CD14-positive monocyte (primary cell): Measurements from ENCODE around the gene PTPRN2. TPM values are rescaled to one million over a fixed set of nuclear protein-coding genes. Genes with fewer than 3 reads are reported as not detected.

Experiments
- DNase-seq, 3 donors: peaks; one replicate each; pipeline ENCODE4 v3.0.0-alpha.2; 2011 to 2022
- H2AFZ ChIP-seq: 2 replicates; pipeline ENCODE4 v1.6.0; 2012; ENCODE audit warnings: mild to moderate bottlenecking, low read depth, low read length, inconsistent platforms; ENCODE audit not compliant: insufficient read depth, poor library complexity, severe bottlenecking
- H3K27ac ChIP-seq, 2 donors: 1 replicate in 1 of 2; 2 replicates in 1 of 2; pipeline ENCODE4 v1.5.1; 2012 to 2013; ENCODE audit warnings: low read length in 2 of 2, control low read depth in 1 of 2, inconsistent platforms in 1 of 2, low read depth in 1 of 2, mild to moderate bottlenecking in 1 of 2
- H3K27me3 ChIP-seq, 2 donors: one replicate each; pipeline versions ENCODE4 v1.6.0 to v1.6.1; 2011 to 2013; ENCODE audit warnings: low read length in 2 of 2; ENCODE audit not compliant: control insufficient read depth in 2 of 2, insufficient read depth in 2 of 2
- H3K36me3 ChIP-seq, 2 donors: replicated peaks in 1 of 2; 1 replicate in 1 of 2; 2 replicates in 1 of 2; pipeline versions ENCODE4 v1.5.1 to v1.6.1; 2012 to 2013; ENCODE audit warnings: low read length in 2 of 2, control low read depth in 1 of 2, inconsistent platforms in 1 of 2, mild to moderate bottlenecking in 1 of 2; ENCODE audit not compliant: insufficient read depth in 2 of 2, control insufficient read depth in 1 of 2
- H3K4me1 ChIP-seq, 2 donors: 1 replicate in 1 of 2; 2 replicates in 1 of 2; pipeline versions ENCODE4 v1.5.1 to v1.6.1; 2012 to 2013; ENCODE audit warnings: low read length in 2 of 2, control low read depth in 1 of 2, inconsistent platforms in 1 of 2, mild to moderate bottlenecking in 1 of 2, moderate library complexity in 1 of 2; ENCODE audit not compliant: insufficient read depth in 2 of 2, control insufficient read depth in 1 of 2
- H3K4me2 ChIP-seq: replicated peaks from 2 replicates; pipeline ENCODE3; 2012; ENCODE audit warnings: low read length, moderate library complexity, mild to moderate bottlenecking; ENCODE audit not compliant: poor library complexity, severe bottlenecking; ENCODE audit errors: extremely low read depth
- H3K4me3 ChIP-seq, 3 experiments: fragments of 200-600 bp in 1 of 3; sonication (generic) in 1 of 3; replicated peaks in 1 of 3; 1 replicate in 2 of 3; 2 replicates in 1 of 3; pipeline ENCODE4 v1.5.1; 2011 to 2013; ENCODE audit warnings: low read length in 3 of 3, mild to moderate bottlenecking in 3 of 3, control low read depth in 2 of 3, low read depth in 2 of 3, inconsistent platforms in 1 of 3, moderate library complexity in 1 of 3
- H3K79me2 ChIP-seq: 2 replicates; pipeline ENCODE4 v1.6.0; 2012; ENCODE audit warnings: mild to moderate bottlenecking, control low read depth, inconsistent platforms, low read length, moderate library complexity; ENCODE audit not compliant: insufficient read depth
- H3K9ac ChIP-seq: 2 replicates; pipeline ENCODE4 v1.6.0; 2017; ENCODE audit warnings: low read length, mild to moderate bottlenecking; ENCODE audit not compliant: insufficient read depth, poor library complexity, severe bottlenecking
- H3K9me3 ChIP-seq, 2 donors: replicated peaks in 1 of 2; 1 replicate in 1 of 2; 2 replicates in 1 of 2; pipeline versions ENCODE4 v1.5.1 to v1.6.1; 2012 to 2013; ENCODE audit warnings: low read length in 2 of 2, control low read depth in 1 of 2; ENCODE audit not compliant: control insufficient read depth in 1 of 2, insufficient read depth in 1 of 2
- H4K20me1 ChIP-seq: 2 replicates; pipeline ENCODE4 v1.6.0; 2012; ENCODE audit warnings: mild to moderate bottlenecking, low read length, control low read depth, moderate library complexity; ENCODE audit not compliant: insufficient read depth
- H3K27ac Mint-ChIP-seq, 7 donors: one replicate each; pipeline ENCODE4 v1.8.0; 2020; ENCODE audit warnings: mild to moderate bottlenecking in 7 of 7, mixed read lengths in 7 of 7, moderate library complexity in 6 of 7, inconsistent platforms in 2 of 7
- H3K27me3 Mint-ChIP-seq, 3 donors: one replicate each; pipeline ENCODE4 v1.8.0; 2021 to 2022; ENCODE audit warnings: low read depth in 3 of 3, mild to moderate bottlenecking in 3 of 3, mixed read lengths in 3 of 3, moderate library complexity in 3 of 3, inconsistent platforms in 1 of 3
- H3K36me3 Mint-ChIP-seq, 2 donors: one replicate each; pipeline ENCODE4 v1.8.0; 2020; ENCODE audit warnings: mixed read lengths in 2 of 2, inconsistent platforms in 1 of 2, mild to moderate bottlenecking in 1 of 2
- H3K4me1 Mint-ChIP-seq: one replicate; pipeline ENCODE4 v1.8.0; 2020; ENCODE audit warnings: mild to moderate bottlenecking, mixed read lengths
- H3K4me3 Mint-ChIP-seq, 2 donors: one replicate each; pipeline ENCODE4 v1.8.0; 2020; ENCODE audit warnings: mild to moderate bottlenecking in 2 of 2, mixed read lengths in 2 of 2, moderate library complexity in 1 of 2
- H3K9me3 Mint-ChIP-seq, 7 donors: one replicate each; pipeline ENCODE4 v1.8.0; 2020 to 2022; ENCODE audit warnings: mixed read lengths in 7 of 7, mild to moderate bottlenecking in 6 of 7, moderate library complexity in 6 of 7, inconsistent platforms in 2 of 7
- WGBS: methylation state at CpG from one replicate; pipeline ENCODE4 v1.1.5; 2013; ENCODE audit warnings: missing lambda C conversion rate; ENCODE audit not compliant: insufficient coverage; 5-methylcytosine and 5-hydroxymethylcytosine counted together
- intact Hi-C, 2 donors: fragments of 100-400 bp; cut with micrococcal nuclease; formaldehyde crosslinking; loops; one replicate each; pipeline versions ENCODE4 v1.15.0 to v1.15.1; 2023
- polyA plus RNA-seq, 3 donors: library from polyadenylated mRNA; depleted of rRNA in 1 of 3; unstranded in 2 of 3; stranded (reverse) in 1 of 3; fragments of 300-500 nt in 2 of 3; fragments of >200 nt in 1 of 3; fragmentation: Illumina TruSeq in 2 of 3; gene quantifications; 1 replicate in 2 of 3; 2 replicates in 1 of 3; pipeline ENCODE4 v1.2.3, GENCODE V29; 2012 to 2021
- TF ChIP-seq, protein P1 (sequence below): fragments of 200-600 bp; IDR thresholded peaks from one replicate; pipeline ENCODE4 v1.8.0; 2022; ENCODE audit warnings: antibody characterized with exemption, mild to moderate bottlenecking

PTPRN2 gene
- polyA plus RNA-seq, 3 donors: 0.25 to 1.4 (median 0.97) TPM

GRCh38 chr7:158266817-158267741 is 320.5 kb downstream of the PTPRN2 start:
- no peaks in the 10 kb centered on the region for H3K36me3 Mint-ChIP-seq
- no peak overlapping the region for H3K4me3 Mint-ChIP-seq
- no peaks in the 10 kb centered on the region for H3K4me1 Mint-ChIP-seq
- Histone ChIP-seq H3K9ac (no peak overlapping the region), H2AFZ (no peak overlapping the region), H3K79me2 (no peaks in the 10 kb centered on the region), H3K27me3 (no peaks in the 10 kb centered on the region), H3K4me1 (no peaks in the 10 kb centered on the region), H3K4me3 (no peak overlapping the region), H3K9me3 (peaks cover 10 to 13% of the 10 kb centered on the region in 2 donors), H3K4me2 (no peak overlapping the region), H4K20me1 (no peaks in the 10 kb centered on the region), H3K27ac (no peak overlapping the region), H3K36me3 (no peaks in the 10 kb centered on the region)
- TF ChIP-seq, protein P1, sequence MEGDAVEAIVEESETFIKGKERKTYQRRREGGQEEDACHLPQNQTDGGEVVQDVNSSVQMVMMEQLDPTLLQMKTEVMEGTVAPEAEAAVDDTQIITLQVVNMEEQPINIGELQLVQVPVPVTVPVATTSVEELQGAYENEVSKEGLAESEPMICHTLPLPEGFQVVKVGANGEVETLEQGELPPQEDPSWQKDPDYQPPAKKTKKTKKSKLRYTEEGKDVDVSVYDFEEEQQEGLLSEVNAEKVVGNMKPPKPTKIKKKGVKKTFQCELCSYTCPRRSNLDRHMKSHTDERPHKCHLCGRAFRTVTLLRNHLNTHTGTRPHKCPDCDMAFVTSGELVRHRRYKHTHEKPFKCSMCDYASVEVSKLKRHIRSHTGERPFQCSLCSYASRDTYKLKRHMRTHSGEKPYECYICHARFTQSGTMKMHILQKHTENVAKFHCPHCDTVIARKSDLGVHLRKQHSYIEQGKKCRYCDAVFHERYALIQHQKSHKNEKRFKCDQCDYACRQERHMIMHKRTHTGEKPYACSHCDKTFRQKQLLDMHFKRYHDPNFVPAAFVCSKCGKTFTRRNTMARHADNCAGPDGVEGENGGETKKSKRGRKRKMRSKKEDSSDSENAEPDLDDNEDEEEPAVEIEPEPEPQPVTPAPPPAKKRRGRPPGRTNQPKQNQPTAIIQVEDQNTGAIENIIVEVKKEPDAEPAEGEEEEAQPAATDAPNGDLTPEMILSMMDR: no peak
- no peaks in the 10 kb centered on the region for H3K27me3 Mint-ChIP-seq
- H3K9me3 Mint-ChIP-seq: peaks cover 0 to 5% (median 2%) of the 10 kb centered on the region in 7 donors
- WGBS: 90% methylated on average over 24 of the region's 30 CpGs
- H3K27ac Mint-ChIP-seq: no peak overlapping the region
- intact Hi-C loops: no loop called here
- no peak for DNase-seq

DNA sequence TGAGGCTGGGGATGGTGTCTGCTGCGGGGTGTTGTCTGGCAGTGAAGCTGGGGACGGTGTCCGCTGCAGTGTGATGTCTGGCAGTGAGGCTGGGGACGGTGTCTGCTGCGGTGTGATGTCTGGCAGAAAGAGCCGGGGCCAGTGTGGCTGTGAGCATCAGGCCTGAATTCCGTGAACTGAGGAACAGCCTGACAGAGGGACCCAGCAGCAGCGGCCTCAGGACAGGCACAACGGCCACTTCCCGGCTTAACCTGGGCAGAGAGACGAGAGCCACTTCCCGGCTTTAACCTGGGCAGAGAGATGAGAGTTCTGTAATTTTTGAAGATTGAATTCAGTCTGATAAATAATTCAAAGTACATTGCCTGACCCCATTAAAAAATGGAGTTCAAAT is 321.2 kb downstream of the PTPRN2 start:
- Histone ChIP-seq H4K20me1 (no peaks in the 10 kb centered on the region), H3K27ac (no peak overlapping the region), H3K9ac (no peak overlapping the region), H3K79me2 (no peaks in the 10 kb centered on the region), H3K9me3 (peaks cover 16 to 20% of the 10 kb centered on the region in 2 donors), H3K4me2 (no peak overlapping the region), H3K36me3 (no peaks in the 10 kb centered on the region), H2AFZ (no peak overlapping the region), H3K4me1 (no peaks in the 10 kb centered on the region), H3K4me3 (no peak overlapping the region), H3K27me3 (no peaks in the 10 kb centered on the region)
- Mint-ChIP-seq H3K27ac (no peak overlapping the region), H3K4me3 (no peak overlapping the region), H3K4me1 (no peaks in the 10 kb centered on the region), H3K36me3 (no peaks in the 10 kb centered on the region), H3K9me3 (peaks cover 0 to 8% (median 2%) of the 10 kb centered on the region in 7 donors), H3K27me3 (no peaks in the 10 kb centered on the region)
- no peak for DNase-seq
- TF ChIP-seq, protein P1: no peak
- 89% methylated on average over 3 of the region's 12 CpGs for WGBS
- intact Hi-C loops: no loop called here
